Measurements from ENCODE around the gene AKAP13.

The AKAP13 gene

GRCh38 chr15:85592148-85592547 is 211.7 kb downstream of the AKAP13 start:
- no peak overlapping the region for H3K27ac Mint-ChIP-seq (ENCODE audit: low read depth)
- no peak overlapping the region for H3K4me3 Mint-ChIP-seq
- H3K36me3 Mint-ChIP-seq (ENCODE audit: insufficient read depth): peaks cover 29% of the 10 kb centered on the region
- H3K9me3 Mint-ChIP-seq: no peaks in the 10 kb centered on the region
- H3K4me1 Mint-ChIP-seq: peaks cover 31% of the 10 kb centered on the region
- ATAC-seq (replicated peaks; ENCODE audit: extremely low read depth, poor library complexity, severe bottlenecking) (no peak), DNase-seq (ENCODE audit: low spot score in 2 of 2) (no peak)
- H3K27me3 Mint-ChIP-seq: no peaks in the 10 kb centered on the region

- no peak overlapping the region for H3K4me3 Mint-ChIP-seq
- no peak overlapping the region for H3K27ac Mint-ChIP-seq (ENCODE audit: low read depth)
- peaks cover 16% of the 10 kb centered on the region for H3K36me3 Mint-ChIP-seq (ENCODE audit: insufficient read depth)
- ATAC-seq (replicated peaks; ENCODE audit: extremely low read depth, poor library complexity, severe bottlenecking) (no peak), DNase-seq (ENCODE audit: low spot score in 2 of 2) (no peak)
- peaks cover 33% of the 10 kb centered on the region for H3K4me1 Mint-ChIP-seq
- H3K27me3 Mint-ChIP-seq: no peaks in the 10 kb centered on the region
- no peaks in the 10 kb centered on the region for H3K9me3 Mint-ChIP-seq
Observed at GRCh38 chr15:85593809-85594445, 213.5 kb downstream of the AKAP13 start.

- ATAC-seq (replicated peaks; ENCODE audit: extremely low read depth, poor library complexity, severe bottlenecking) (no peak), DNase-seq (ENCODE audit: low spot score in 2 of 2) (no peak)
- H3K27me3 Mint-ChIP-seq: no peaks in the 10 kb centered on the region
- H3K4me3 Mint-ChIP-seq: no peak overlapping the region
- peaks cover 14% of the 10 kb centered on the region for H3K36me3 Mint-ChIP-seq (ENCODE audit: insufficient read depth)
- no peaks in the 10 kb centered on the region for H3K9me3 Mint-ChIP-seq
- H3K4me1 Mint-ChIP-seq: peaks cover 40% of the 10 kb centered on the region
- peak overlapping the region; percentile 74 for H3K27ac Mint-ChIP-seq (ENCODE audit: low read depth)
Observed at GRCh38 chr15:85595804-85596536, 215.6 kb downstream of the AKAP13 start.

- DNase-seq (ENCODE audit: low spot score in 2 of 2) (no peak), ATAC-seq (replicated peaks; ENCODE audit: extremely low read depth, poor library complexity, severe bottlenecking) (peak; percentile 87)
- Mint-ChIP-seq H3K9me3 (no peaks in the 10 kb centered on the region), H3K4me1 (peaks cover 40% of the 10 kb centered on the region), H3K27ac (ENCODE audit: low read depth) (peak overlapping the region; percentile 74), H3K27me3 (no peaks in the 10 kb centered on the region), H3K36me3 (ENCODE audit: insufficient read depth) (peaks cover 14% of the 10 kb centered on the region), H3K4me3 (peak overlapping the region; percentile 26)
Observed at GRCh38 chr15:85597155-85597815, 216.9 kb downstream of the AKAP13 start.

GRCh38 chr15:85598219-85598618 is 217.8 kb downstream of the AKAP13 start:
- no peaks in the 10 kb centered on the region for H3K27me3 Mint-ChIP-seq

GRCh38 chr15:85598718-85599398 is 218.5 kb downstream of the AKAP13 start:
- Mint-ChIP-seq H3K36me3 (ENCODE audit: insufficient read depth) (peaks cover 24% of the 10 kb centered on the region), H3K9me3 (no peaks in the 10 kb centered on the region), H3K4me3 (no peak overlapping the region), H3K27me3 (no peaks in the 10 kb centered on the region), H3K27ac (ENCODE audit: low read depth) (no peak overlapping the region), H3K4me1 (peaks cover 45% of the 10 kb centered on the region)
- no peak for ATAC-seq (replicated peaks; ENCODE audit: extremely low read depth, poor library complexity, severe bottlenecking)
- no peak for DNase-seq (ENCODE audit: low spot score in 2 of 2)

More at GRCh38 chr15:85598219-85598618, 217.8 kb downstream of the AKAP13 start:
- no peak for DNase-seq (ENCODE audit: low spot score in 2 of 2)
- no peak overlapping the region for H3K27ac Mint-ChIP-seq (ENCODE audit: low read depth)
- H3K4me3 Mint-ChIP-seq: peak overlapping the region; percentile 26
- peaks cover 40% of the 10 kb centered on the region for H3K4me1 Mint-ChIP-seq
- peaks cover 19% of the 10 kb centered on the region for H3K36me3 Mint-ChIP-seq (ENCODE audit: insufficient read depth)
- no peak for ATAC-seq (replicated peaks; ENCODE audit: extremely low read depth, poor library complexity, severe bottlenecking)
- H3K9me3 Mint-ChIP-seq: no peaks in the 10 kb centered on the region

GRCh38 chr15:85600001-85600400 is 219.6 kb downstream of the AKAP13 start:
- no peak for DNase-seq (ENCODE audit: low spot score in 2 of 2)
- Mint-ChIP-seq H3K27ac (ENCODE audit: low read depth) (no peak overlapping the region), H3K27me3 (no peaks in the 10 kb centered on the region), H3K36me3 (ENCODE audit: insufficient read depth) (peaks cover 22% of the 10 kb centered on the region), H3K4me1 (peaks cover 52% of the 10 kb centered on the region), H3K9me3 (no peaks in the 10 kb centered on the region), H3K4me3 (no peak overlapping the region)
- ATAC-seq (replicated peaks; ENCODE audit: extremely low read depth, poor library complexity, severe bottlenecking): no peak

GRCh38 chr15:85603160-85603559 is 222.8 kb downstream of the AKAP13 start:
- H3K4me1 Mint-ChIP-seq: peaks cover 25% of the 10 kb centered on the region
- no peaks in the 10 kb centered on the region for H3K9me3 Mint-ChIP-seq
- DNase-seq (ENCODE audit: low spot score in 2 of 2): no peak
- ATAC-seq (replicated peaks; ENCODE audit: extremely low read depth, poor library complexity, severe bottlenecking): no peak
- H3K27me3 Mint-ChIP-seq: no peaks in the 10 kb centered on the region
- no peak overlapping the region for H3K27ac Mint-ChIP-seq (ENCODE audit: low read depth)
- H3K4me3 Mint-ChIP-seq: no peak overlapping the region
- peaks cover 22% of the 10 kb centered on the region for H3K36me3 Mint-ChIP-seq (ENCODE audit: insufficient read depth)

GRCh38 chr15:85603703-85604102 is 223.3 kb downstream of the AKAP13 start:
- DNase-seq (ENCODE audit: low spot score in 2 of 2): no peak

GRCh38 chr15:85604194-85604593 is 223.8 kb downstream of the AKAP13 start:
- no peak overlapping the region for H3K4me3 Mint-ChIP-seq
- DNase-seq (ENCODE audit: low spot score in 2 of 2) (no peak), ATAC-seq (replicated peaks; ENCODE audit: extremely low read depth, poor library complexity, severe bottlenecking) (no peak)
- no peaks in the 10 kb centered on the region for H3K9me3 Mint-ChIP-seq
- no peak overlapping the region for H3K27ac Mint-ChIP-seq (ENCODE audit: low read depth)
- no peaks in the 10 kb centered on the region for H3K27me3 Mint-ChIP-seq
- peaks cover 22% of the 10 kb centered on the region for H3K36me3 Mint-ChIP-seq (ENCODE audit: insufficient read depth)
- peaks cover 24% of the 10 kb centered on the region for H3K4me1 Mint-ChIP-seq

More at GRCh38 chr15:85603703-85604102, 223.3 kb downstream of the AKAP13 start:
- Mint-ChIP-seq H3K4me1 (peaks cover 24% of the 10 kb centered on the region), H3K36me3 (ENCODE audit: insufficient read depth) (peaks cover 22% of the 10 kb centered on the region), H3K9me3 (no peaks in the 10 kb centered on the region), H3K27ac (ENCODE audit: low read depth) (no peak overlapping the region), H3K4me3 (no peak overlapping the region), H3K27me3 (no peaks in the 10 kb centered on the region)
- no peak for ATAC-seq (replicated peaks; ENCODE audit: extremely low read depth, poor library complexity, severe bottlenecking)

- no peak for DNase-seq (ENCODE audit: low spot score in 2 of 2)
- Mint-ChIP-seq H3K9me3 (no peaks in the 10 kb centered on the region), H3K4me1 (peaks cover 24% of the 10 kb centered on the region), H3K4me3 (no peak overlapping the region), H3K36me3 (ENCODE audit: insufficient read depth) (peaks cover 27% of the 10 kb centered on the region), H3K27me3 (no peaks in the 10 kb centered on the region), H3K27ac (ENCODE audit: low read depth) (no peak overlapping the region)
- ATAC-seq (replicated peaks; ENCODE audit: extremely low read depth, poor library complexity, severe bottlenecking): no peak
Observed at GRCh38 chr15:85606738-85607137, 226.3 kb downstream of the AKAP13 start.

- no peaks in the 10 kb centered on the region for H3K27me3 Mint-ChIP-seq
- no peak overlapping the region for H3K4me3 Mint-ChIP-seq
- peaks cover 24% of the 10 kb centered on the region for H3K36me3 Mint-ChIP-seq (ENCODE audit: insufficient read depth)
- ATAC-seq (replicated peaks; ENCODE audit: extremely low read depth, poor library complexity, severe bottlenecking) (no peak), DNase-seq (ENCODE audit: low spot score in 2 of 2) (no peak)
- no peak overlapping the region for H3K27ac Mint-ChIP-seq (ENCODE audit: low read depth)
- no peaks in the 10 kb centered on the region for H3K9me3 Mint-ChIP-seq
- H3K4me1 Mint-ChIP-seq: peaks cover 25% of the 10 kb centered on the region
Observed at GRCh38 chr15:85607141-85607806, 226.9 kb downstream of the AKAP13 start.
